ENCODE data around the gene RMDN3.
A peak's percentile ranks its signal among the peaks of the same experiment; 100 is the strongest.

RMDN3 gene

GRCh38 chr15:40766906-40767837 is 12.1 kb upstream of the RMDN3 start:
- DNase-seq, result no peak

GRCh38 chr15:40766194-40766815 is 11.3 kb upstream of the RMDN3 start:
- Histone ChIP-seq H3K4me3 (ENCODE audit: low read depth, low read length) (no peak overlapping the region), H3K9me3 (no peaks in the 10 kb centered on the region), H3K27me3 (no peaks in the 10 kb centered on the region), H3K36me3 (no peaks in the 10 kb centered on the region), H3K4me1 (peaks cover 55% of the 10 kb centered on the region)
- no peak for DNase-seq
- TF ChIP-seq CTCF (IDR thresholded peaks at IDR 0.05; ENCODE audit: low read depth, low read length), result no peak

More at GRCh38 chr15:40766906-40767837, 12.1 kb upstream of the RMDN3 start:
- no peaks in the 10 kb centered on the region for H3K36me3 ChIP-seq
- no peaks in the 10 kb centered on the region for H3K9me3 ChIP-seq
- peaks cover 55% of the 10 kb centered on the region for H3K4me1 ChIP-seq
- H3K27me3 ChIP-seq, result no peaks in the 10 kb centered on the region
- TF ChIP-seq CTCF (IDR thresholded peaks at IDR 0.05; ENCODE audit: low read depth, low read length), result no peak
- no peak overlapping the region for H3K4me3 ChIP-seq (ENCODE audit: low read depth, low read length)

- Histone ChIP-seq H3K4me1 (peaks cover 44% of the 10 kb centered on the region), H3K27me3 (no peaks in the 10 kb centered on the region), H3K36me3 (no peaks in the 10 kb centered on the region), H3K9me3 (no peaks in the 10 kb centered on the region), H3K4me3 (ENCODE audit: low read depth, low read length) (no peak overlapping the region)
- TF ChIP-seq CTCF (IDR thresholded peaks at IDR 0.05; ENCODE audit: low read depth, low read length), result no peak
- DNase-seq, result no peak
Measured at GRCh38 chr15:40764629-40765103, 9.6 kb upstream of the RMDN3 start.

GRCh38 chr15:40763801-40764628 is 9.0 kb upstream of the RMDN3 start, which contains the start of gene GCHFR:
Gene GCHFR (plus strand): TSS chr15:40764068. CDS start chr15:40764181, 113 bp downstream.
- Histone ChIP-seq H3K36me3 (no peaks in the 10 kb centered on the region), H3K27me3 (no peaks in the 10 kb centered on the region), H3K4me1 (peaks cover 37% of the 10 kb centered on the region), H3K9me3 (no peaks in the 10 kb centered on the region), H3K4me3 (ENCODE audit: low read depth, low read length) (no peak within 1 kb of the TSS)
- no peak for TF ChIP-seq CTCF (IDR thresholded peaks at IDR 0.05; ENCODE audit: low read depth, low read length)
- no peak for DNase-seq

- DNase-seq, result peak; percentile 78
- Histone ChIP-seq H3K9me3 (no peaks in the 10 kb centered on the region), H3K4me1 (peaks cover 31% of the 10 kb centered on the region), H3K27me3 (no peaks in the 10 kb centered on the region), H3K4me3 (ENCODE audit: low read depth, low read length) (no peak overlapping the region), H3K36me3 (no peaks in the 10 kb centered on the region)
- no peak for TF ChIP-seq CTCF (IDR thresholded peaks at IDR 0.05; ENCODE audit: low read depth, low read length)
Measured at GRCh38 chr15:40762919-40763800, 8.1 kb upstream of the RMDN3 start.

Measured in BE2C (cell line).